ENCODE results near the gene RCCD1. TPM values are rescaled to one million over a fixed set of nuclear protein-coding genes. Genes with fewer than 3 reads are reported as not detected.
"Not testable (repeated sequence)": the region's sequence is repeated elsewhere in the genome, so short reads cannot be mapped to it uniquely, and the experiment has no call there.

RCCD1 gene
- total RNA-seq, 1 donor from 2014 or later: 21.5 TPM

- Mint-ChIP-seq H3K4me1 (peaks cover 9% of the 10 kb centered on the region), H3K36me3 (peaks cover 12% of the 10 kb centered on the region), H3K9me3 (no peaks in the 10 kb centered on the region), H3K27ac (no peak overlapping the region), H3K27me3 (ENCODE audit: low read depth) (no peaks in the 10 kb centered on the region), H3K4me3 (no peak overlapping the region)
- no peak for DNase-seq (ENCODE audit: low spot score in 2 of 2, unreplicated experiment in 2 of 2)
- TF ChIP-seq CTCF (IDR thresholded peaks at IDR 0.05; ENCODE audit: unreplicated experiment): no peak
Observed at GRCh38 chr15:90907838-90908507, 46.7 kb upstream of the RCCD1 start.

DNA sequence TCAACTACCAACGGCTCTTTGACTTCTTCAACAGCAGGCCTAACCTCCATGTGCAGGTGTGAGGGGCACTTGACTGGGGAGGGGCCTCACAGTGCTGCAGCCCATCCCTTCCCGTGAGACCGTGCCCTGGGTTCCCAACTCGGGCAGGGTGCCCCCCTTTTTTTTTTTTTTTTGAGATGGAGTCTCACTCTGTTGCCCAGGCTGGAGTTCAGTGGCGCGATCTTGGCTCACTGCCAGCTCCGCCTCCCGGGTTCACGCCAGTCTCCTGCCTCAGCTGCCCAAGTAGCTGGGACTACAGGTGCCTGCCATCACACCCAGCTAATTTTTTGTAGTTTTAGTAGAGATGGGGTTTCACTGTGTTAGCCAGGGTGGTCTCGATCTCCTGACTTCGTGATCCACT is 45.2 kb upstream of the RCCD1 start:
- DNase-seq (ENCODE audit: low spot score in 2 of 2, unreplicated experiment in 2 of 2); H3K27ac Mint-ChIP-seq; H3K4me3 Mint-ChIP-seq; H3K9me3 Mint-ChIP-seq; H3K27me3 Mint-ChIP-seq (ENCODE audit: low read depth); H3K4me1 Mint-ChIP-seq: not testable (repeated sequence)
- peaks cover 21% of the 10 kb centered on the region for H3K36me3 Mint-ChIP-seq

GRCh38 chr15:90909976-90910375 is 44.7 kb upstream of the RCCD1 start:
- Mint-ChIP-seq H3K27ac (no peak overlapping the region), H3K4me3 (no peak overlapping the region), H3K9me3 (no peaks in the 10 kb centered on the region), H3K27me3 (ENCODE audit: low read depth) (no peaks in the 10 kb centered on the region), H3K36me3 (peaks cover 21% of the 10 kb centered on the region), H3K4me1 (peaks cover 1% of the 10 kb centered on the region)
- DNase-seq (ENCODE audit: low spot score in 2 of 2, unreplicated experiment in 2 of 2): no peak
- TF ChIP-seq CTCF (IDR thresholded peaks at IDR 0.05; ENCODE audit: unreplicated experiment): no peak

- peaks cover 21% of the 10 kb centered on the region for H3K36me3 Mint-ChIP-seq
- no peaks in the 10 kb centered on the region for H3K4me1 Mint-ChIP-seq
- no peak overlapping the region for H3K27ac Mint-ChIP-seq
- H3K27me3 Mint-ChIP-seq (ENCODE audit: low read depth): no peaks in the 10 kb centered on the region
- DNase-seq (ENCODE audit: low spot score in 2 of 2, unreplicated experiment in 2 of 2): no peak
- H3K4me3 Mint-ChIP-seq: no peak overlapping the region
- H3K9me3 Mint-ChIP-seq: no peaks in the 10 kb centered on the region
- TF ChIP-seq CTCF (IDR thresholded peaks at IDR 0.05; ENCODE audit: unreplicated experiment): no peak
Observed at GRCh38 chr15:90910441-90911301, 44.0 kb upstream of the RCCD1 start.

GRCh38 chr15:90911302-90911623 is 43.4 kb upstream of the RCCD1 start:
- Mint-ChIP-seq H3K9me3 (no peaks in the 10 kb centered on the region), H3K36me3 (peaks cover 15% of the 10 kb centered on the region), H3K27ac (no peak overlapping the region), H3K4me1 (no peaks in the 10 kb centered on the region), H3K27me3 (ENCODE audit: low read depth) (no peaks in the 10 kb centered on the region), H3K4me3 (no peak overlapping the region)
- no peak for TF ChIP-seq CTCF (IDR thresholded peaks at IDR 0.05; ENCODE audit: unreplicated experiment)
- DNase-seq (ENCODE audit: low spot score in 2 of 2, unreplicated experiment in 2 of 2): no peak

All from mesothelial cell of epicardium (in vitro differentiated cells).